SU-DHL-6 (cell line): ENCODE measurements around the gene TMCC1.

Experiments used
- H2AFZ ChIP-seq: fragments of 200-600 bp; sonication (generic); 2 replicates; pipeline ENCODE4 v1.6.1; 2014; ENCODE audit warnings: low read depth, mild to moderate bottlenecking, moderate library complexity, mixed read lengths, antibody characterized with exemption, low read length; ENCODE audit not compliant: severe bottlenecking
- H3F3A ChIP-seq: fragments of 200-600 bp; shearing (Covaris generic); 2 replicates; pipeline ENCODE4 v1.6.0; 2016; ENCODE audit warnings: antibody characterized with exemption, mild to moderate bottlenecking; ENCODE audit not compliant: insufficient read depth
- H3K27ac ChIP-seq: fragments of 200-600 bp; sonication (generic); 2 replicates; pipeline ENCODE4 v1.5.1; 2016; ENCODE audit warnings: low read depth, mild to moderate bottlenecking, low read length, moderate library complexity, mixed read lengths
- H3K27me3 ChIP-seq: fragments of 200-600 bp; sonication (generic), shearing (Covaris generic); 2 replicates; pipeline ENCODE4 v1.6.0; 2014; ENCODE audit warnings: mild to moderate bottlenecking, low read length
- H3K36me3 ChIP-seq: fragments of 200-600 bp; sonication (generic); 2 replicates; pipeline ENCODE4 v1.6.1; 2014; ENCODE audit warnings: mild to moderate bottlenecking, low read length, mixed read lengths
- H3K4me2 ChIP-seq: fragments of 300-600, 200-600 bp; shearing (Covaris generic), sonication (generic); 2 replicates; pipeline ENCODE4 v1.6.0; 2014; ENCODE audit warnings: low read length, low read depth, mild to moderate bottlenecking; ENCODE audit not compliant: poor library complexity, severe bottlenecking
- H3K4me3 ChIP-seq: fragments of 200-600 bp; sonication (generic); 2 replicates; pipeline ENCODE4 v1.5.1; 2014; ENCODE audit warnings: antibody characterized with exemption, low read length, mild to moderate bottlenecking, mixed read lengths; ENCODE audit not compliant: insufficient read depth, poor library complexity, severe bottlenecking
- H3K79me2 ChIP-seq: fragments of 200-600 bp; sonication (generic); 2 replicates; pipeline ENCODE4 v1.6.1; 2014; ENCODE audit warnings: mild to moderate bottlenecking, low read length, moderate library complexity; ENCODE audit not compliant: insufficient read depth
- H3K9ac ChIP-seq: fragments of 200-600 bp; sonication (generic); 2 replicates; pipeline ENCODE4 v1.7.0; 2014; ENCODE audit warnings: mild to moderate bottlenecking, low read length
- H3K9me2 ChIP-seq: fragments of 200-600 bp; sonication (generic); replicated peaks from 2 replicates; pipeline ENCODE4 v1.6.1; 2014; ENCODE audit warnings: low read length; ENCODE audit not compliant: insufficient read depth
- H3K9me3 ChIP-seq: fragments of 200-600 bp; sonication (generic); 2 replicates; pipeline ENCODE4 v1.6.1; 2014; ENCODE audit warnings: low read length, mixed read lengths; ENCODE audit not compliant: insufficient read depth
- H4K20me1 ChIP-seq: fragments of 200-600 bp; sonication (generic); 2 replicates; pipeline ENCODE4 v1.6.1; 2014; ENCODE audit warnings: low read depth, mild to moderate bottlenecking, antibody characterized with exemption, low read length, moderate library complexity, mixed read lengths
- EZH2phosphoT487 ChIP-seq: fragments of 200-600 bp; sonication (generic), shearing (Covaris generic); conservative IDR thresholded peaks from 2 replicates; pipeline ENCODE4 v1.6.1; 2018; ENCODE audit warnings: mild to moderate bottlenecking, antibody characterized with exemption, low read length, moderate library complexity, mixed read lengths
- TF ChIP-seq, protein P1 (sequence below): fragments of 200-600 bp; sonication (generic); IDR thresholded peaks from one replicate; pipeline ENCODE4 v1.5.1; 2017; ENCODE audit warnings: antibody characterized with exemption, mild to moderate bottlenecking, low read length, moderate library complexity; ENCODE audit not compliant: insufficient read depth, poor library complexity, severe bottlenecking

The TMCC1 gene

DNA sequence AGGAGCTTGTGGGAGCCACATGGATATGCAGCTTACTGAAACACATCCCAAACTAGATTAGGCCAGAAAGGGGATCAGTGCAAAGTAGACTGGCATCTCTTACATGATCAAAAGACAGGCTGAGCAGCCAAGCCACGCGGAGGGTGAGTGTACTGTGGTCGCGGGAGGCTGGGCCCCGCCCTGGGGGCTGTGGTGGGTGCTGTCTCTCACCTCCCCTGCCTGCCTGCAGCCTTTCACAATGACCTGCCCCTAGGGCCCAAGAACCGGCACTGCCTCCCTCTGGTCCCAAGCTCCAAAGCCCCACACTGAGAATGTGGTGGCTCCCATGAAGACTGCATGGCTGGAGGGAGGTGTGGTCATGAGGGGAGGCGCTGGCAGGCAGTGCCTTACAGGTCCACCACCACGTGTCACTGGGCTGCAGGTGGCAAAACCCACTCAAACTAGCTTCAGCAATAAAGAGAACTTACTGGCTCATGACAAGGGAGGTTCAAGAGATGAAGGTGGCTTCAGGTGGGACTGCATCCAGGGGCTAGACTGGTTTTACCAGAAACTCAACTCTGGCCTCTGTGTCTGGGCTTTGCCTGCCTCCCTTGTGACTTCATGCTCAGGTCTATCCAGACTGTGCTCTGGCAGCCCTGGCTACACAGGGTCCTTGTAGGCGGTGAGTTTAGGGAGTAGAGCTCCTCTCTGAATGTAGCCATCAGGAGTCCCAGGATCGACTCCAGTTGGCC is 259.6 kb downstream of the TMCC1 start:
- Histone ChIP-seq H3K4me3 (no peak overlapping the region), H4K20me1 (no peaks in the 10 kb centered on the region), H3K9me3 (no peaks in the 10 kb centered on the region; the same call in 1 of the 2 replicates), H3K27me3 (no peaks in the 10 kb centered on the region), H3F3A (no peaks in the 10 kb centered on the region), H2AFZ (no peak overlapping the region), H3K27ac (no peak overlapping the region), H3K36me3 (no peaks in the 10 kb centered on the region), H3K4me2 (no peak overlapping the region), H3K79me2 (no peaks in the 10 kb centered on the region), H3K9ac (no peak overlapping the region), H3K9me2 (no peaks in the 10 kb centered on the region)
- TF ChIP-seq EZH2phosphoT487 = no peak
- TF ChIP-seq, protein P1, sequence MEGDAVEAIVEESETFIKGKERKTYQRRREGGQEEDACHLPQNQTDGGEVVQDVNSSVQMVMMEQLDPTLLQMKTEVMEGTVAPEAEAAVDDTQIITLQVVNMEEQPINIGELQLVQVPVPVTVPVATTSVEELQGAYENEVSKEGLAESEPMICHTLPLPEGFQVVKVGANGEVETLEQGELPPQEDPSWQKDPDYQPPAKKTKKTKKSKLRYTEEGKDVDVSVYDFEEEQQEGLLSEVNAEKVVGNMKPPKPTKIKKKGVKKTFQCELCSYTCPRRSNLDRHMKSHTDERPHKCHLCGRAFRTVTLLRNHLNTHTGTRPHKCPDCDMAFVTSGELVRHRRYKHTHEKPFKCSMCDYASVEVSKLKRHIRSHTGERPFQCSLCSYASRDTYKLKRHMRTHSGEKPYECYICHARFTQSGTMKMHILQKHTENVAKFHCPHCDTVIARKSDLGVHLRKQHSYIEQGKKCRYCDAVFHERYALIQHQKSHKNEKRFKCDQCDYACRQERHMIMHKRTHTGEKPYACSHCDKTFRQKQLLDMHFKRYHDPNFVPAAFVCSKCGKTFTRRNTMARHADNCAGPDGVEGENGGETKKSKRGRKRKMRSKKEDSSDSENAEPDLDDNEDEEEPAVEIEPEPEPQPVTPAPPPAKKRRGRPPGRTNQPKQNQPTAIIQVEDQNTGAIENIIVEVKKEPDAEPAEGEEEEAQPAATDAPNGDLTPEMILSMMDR = no peak

DNA sequence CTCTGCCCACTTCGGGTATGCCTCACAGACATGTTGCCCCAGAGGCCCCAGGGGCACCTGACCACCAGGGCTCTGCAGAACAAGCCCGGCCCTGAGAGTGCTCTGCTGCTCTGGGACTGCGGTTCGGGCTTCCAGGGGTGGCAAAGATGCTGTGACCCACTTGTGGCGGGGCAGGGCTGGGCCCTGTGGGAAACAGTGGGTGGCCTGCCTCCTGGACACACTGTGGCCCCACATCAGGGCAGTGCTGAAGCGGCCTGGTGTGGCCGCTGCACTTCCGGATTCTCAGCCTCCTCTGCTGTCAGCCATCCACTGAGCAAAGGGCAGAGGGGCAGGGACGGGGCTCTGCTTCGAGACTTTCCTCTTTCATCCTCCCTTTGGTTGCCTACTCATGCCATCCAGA is 260.5 kb downstream of the TMCC1 start:
- Histone ChIP-seq H3K4me3 (no peak overlapping the region), H3K9me2 (no peaks in the 10 kb centered on the region), H3K9me3 (no peaks in the 10 kb centered on the region; the same call in 1 of the 2 replicates), H3K27ac (no peak overlapping the region), H3K9ac (no peak overlapping the region), H3F3A (no peaks in the 10 kb centered on the region), H3K4me2 (no peak overlapping the region), H2AFZ (no peak overlapping the region), H3K79me2 (no peaks in the 10 kb centered on the region), H3K27me3 (no peaks in the 10 kb centered on the region), H4K20me1 (no peaks in the 10 kb centered on the region), H3K36me3 (no peaks in the 10 kb centered on the region)
- TF ChIP-seq, protein P1 = no peak
- no peak for TF ChIP-seq EZH2phosphoT487

DNA sequence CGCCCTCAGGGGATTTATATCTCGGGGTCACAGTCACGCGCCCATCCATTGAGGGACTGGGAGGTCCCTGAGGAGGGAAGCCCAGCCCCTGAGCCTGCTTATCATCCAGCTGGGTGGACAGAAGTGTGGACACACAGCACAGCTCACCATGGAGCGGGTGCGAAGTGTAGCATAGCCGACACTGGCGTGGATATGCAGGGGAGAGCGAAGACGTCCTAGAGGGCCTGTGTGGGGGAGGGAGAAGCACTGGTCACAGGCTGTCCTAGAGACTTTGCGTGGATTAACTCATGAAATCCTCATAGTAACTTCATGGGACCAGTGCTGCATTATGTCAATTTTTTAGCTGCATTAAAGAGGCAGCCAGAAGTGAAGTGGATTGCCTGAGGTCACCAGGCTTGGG is 261.0 kb downstream of the TMCC1 start:
- Histone ChIP-seq H3K27ac (no peak overlapping the region), H3K4me2 (no peak overlapping the region), H3K79me2 (no peaks in the 10 kb centered on the region), H3F3A (no peaks in the 10 kb centered on the region), H3K9ac (no peak overlapping the region), H3K36me3 (no peaks in the 10 kb centered on the region), H4K20me1 (no peaks in the 10 kb centered on the region), H3K4me3 (no peak overlapping the region), H3K27me3 (no peaks in the 10 kb centered on the region), H3K9me3 (no peaks in the 10 kb centered on the region; the same call in 1 of the 2 replicates), H3K9me2 (no peaks in the 10 kb centered on the region), H2AFZ (no peak overlapping the region)
- no peak for TF ChIP-seq EZH2phosphoT487
- TF ChIP-seq, protein P1 = no peak
